ENCODE measurements around the gene ALKBH5. TPM values are rescaled to one million over a fixed set of nuclear protein-coding genes. Genes with fewer than 3 reads are reported as not detected.

The ALKBH5 gene
- total and polyA plus RNA-seq, 9 of the 15 experiments (the other 6 are each of a cell fraction or from before 2014, with no cell fraction given), result 11.4 to 70.0 (median 47.4) TPM

DNA sequence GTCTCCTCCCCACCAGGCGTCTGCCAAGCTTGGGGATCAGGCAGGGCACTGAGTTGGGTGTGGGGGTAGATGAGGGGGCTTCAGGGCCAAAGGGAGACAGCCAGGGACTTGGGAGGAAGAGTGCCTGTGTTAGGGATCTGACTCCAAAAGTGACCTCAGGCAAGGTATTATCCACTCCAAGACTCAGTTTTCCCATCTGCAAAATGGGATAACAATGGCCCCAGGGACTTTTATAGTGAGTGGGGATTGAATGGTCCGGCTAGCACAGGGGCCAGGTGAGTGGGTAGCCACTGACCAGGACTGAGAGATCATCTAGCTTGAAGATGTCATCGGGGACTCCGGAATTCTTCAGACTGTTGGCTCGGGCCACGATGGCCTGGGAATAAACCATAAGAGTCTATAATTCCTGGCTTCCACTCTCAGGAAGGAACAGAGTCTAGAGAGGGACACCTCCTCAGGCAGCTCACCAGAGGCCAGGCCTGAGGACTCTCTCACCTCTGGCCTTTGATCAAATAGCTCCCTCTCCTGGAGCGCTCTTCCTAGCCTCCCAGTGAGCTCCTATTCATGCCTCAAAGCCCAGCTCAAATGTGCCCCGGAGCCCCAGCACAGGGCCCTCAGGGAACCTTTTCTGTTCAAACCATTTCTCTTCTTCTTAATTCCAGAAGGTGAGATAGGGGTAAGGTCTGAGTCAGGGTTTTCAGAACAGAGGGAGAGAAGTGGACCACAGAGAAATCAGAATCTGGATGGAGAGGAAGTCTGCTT is 71.4 kb downstream of the ALKBH5 start (continued):
- TF ChIP-seq ZNF609 (CRISPR knock-in tag; IDR thresholded peaks at IDR 0.05; ENCODE audit: borderline replicate concordance) (no peak), GATAD2B (IDR thresholded peaks at IDR 0.05; ENCODE audit: borderline replicate concordance) (no peak), ZSCAN29 (IDR thresholded peaks at IDR 0.05) (no peak), ADNP (tag; IDR thresholded peaks at IDR 0.05) (peak; percentile 73; the same call in 1 of the 2 replicates), ZNF75A (CRISPR knock-in tag; IDR thresholded peaks at IDR 0.05) (no peak), CHD4 (IDR thresholded peaks at IDR 0.05; ENCODE audit: insufficient read depth, insufficient replicate concordance, low read depth, low read length, poor library complexity, severe bottlenecking) (no peak), ZC3H4 (CRISPR knock-in tag; IDR thresholded peaks at IDR 0.05; ENCODE audit: borderline replicate concordance) (no peak), TAL1 (IDR thresholded peaks at IDR 0.05) (no peak), BACH1 (tag; IDR thresholded peaks at IDR 0.05) (no peak), KDM2B (CRISPR knock-in tag; IDR thresholded peaks at IDR 0.05) (no peak), BCOR (IDR thresholded peaks at IDR 0.05) (peak; percentile 69), ELF1 (tag; IDR thresholded peaks at IDR 0.05) (no peak), ZBTB9 (CRISPR knock-in tag; IDR thresholded peaks at IDR 0.05) (no peak), HIVEP1 (CRISPR knock-in tag; IDR thresholded peaks at IDR 0.05) (no peak), L3MBTL2 (IDR thresholded peaks at IDR 0.05) (no peak)
- TF ChIP-seq, protein P1, sequence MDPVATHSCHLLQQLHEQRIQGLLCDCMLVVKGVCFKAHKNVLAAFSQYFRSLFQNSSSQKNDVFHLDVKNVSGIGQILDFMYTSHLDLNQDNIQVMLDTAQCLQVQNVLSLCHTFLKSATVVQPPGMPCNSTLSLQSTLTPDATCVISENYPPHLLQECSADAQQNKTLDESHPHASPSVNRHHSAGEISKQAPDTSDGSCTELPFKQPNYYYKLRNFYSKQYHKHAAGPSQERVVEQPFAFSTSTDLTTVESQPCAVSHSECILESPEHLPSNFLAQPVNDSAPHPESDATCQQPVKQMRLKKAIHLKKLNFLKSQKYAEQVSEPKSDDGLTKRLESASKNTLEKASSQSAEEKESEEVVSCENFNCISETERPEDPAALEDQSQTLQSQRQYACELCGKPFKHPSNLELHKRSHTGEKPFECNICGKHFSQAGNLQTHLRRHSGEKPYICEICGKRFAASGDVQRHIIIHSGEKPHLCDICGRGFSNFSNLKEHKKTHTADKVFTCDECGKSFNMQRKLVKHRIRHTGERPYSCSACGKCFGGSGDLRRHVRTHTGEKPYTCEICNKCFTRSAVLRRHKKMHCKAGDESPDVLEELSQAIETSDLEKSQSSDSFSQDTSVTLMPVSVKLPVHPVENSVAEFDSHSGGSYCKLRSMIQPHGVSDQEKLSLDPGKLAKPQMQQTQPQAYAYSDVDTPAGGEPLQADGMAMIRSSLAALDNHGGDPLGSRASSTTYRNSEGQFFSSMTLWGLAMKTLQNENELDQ (CRISPR knock-in tag; IDR thresholded peaks at IDR 0.05; ENCODE audit: borderline replicate concordance), result no peak
